ENCODE measurements around the gene ARFRP1.

DNA sequence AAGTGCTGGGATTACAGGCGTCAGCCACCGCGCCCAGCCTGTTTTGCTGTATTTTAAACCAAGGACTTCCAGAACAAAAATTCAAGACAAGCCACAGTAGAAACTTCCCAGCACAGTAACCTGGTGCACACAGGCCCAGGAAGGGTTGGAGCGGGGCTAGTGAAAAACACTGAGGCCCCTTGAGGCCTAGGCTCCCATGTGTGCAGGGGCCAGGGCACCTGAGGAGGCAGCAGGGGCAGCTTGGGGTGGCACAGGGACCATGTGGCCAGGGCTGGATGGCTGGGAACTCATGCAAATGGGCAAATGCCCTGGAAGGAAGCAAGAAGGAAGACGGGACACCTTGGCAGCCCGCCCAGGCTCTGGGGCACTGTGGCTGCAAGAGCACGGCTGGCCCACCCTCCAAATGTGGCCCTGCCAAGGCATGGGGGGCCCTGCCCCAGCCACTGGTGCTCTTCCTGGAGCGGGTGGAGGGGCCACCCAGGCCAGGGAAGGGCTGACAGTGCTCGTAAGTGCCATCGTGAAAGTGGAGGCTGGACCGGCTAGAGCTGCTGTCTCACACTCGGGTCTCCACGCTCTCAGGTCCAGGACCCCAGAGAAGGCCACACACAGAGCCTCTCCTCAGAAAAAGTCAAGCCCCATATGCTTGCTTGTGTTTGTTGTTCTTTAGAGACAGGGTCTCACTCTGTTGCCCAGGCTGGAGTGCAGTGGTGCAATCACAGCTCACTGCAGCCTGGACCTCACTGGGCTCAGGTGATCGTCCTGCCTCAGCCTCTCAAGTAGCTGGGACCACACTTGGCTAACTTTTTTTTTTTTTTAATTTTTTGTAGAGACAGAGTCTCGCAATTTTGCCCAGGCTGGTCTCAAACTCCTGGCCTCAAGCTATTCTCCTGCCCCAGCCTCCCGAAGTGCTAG lies 42.1 kb upstream of the ARFRP1 start:
- TF ChIP-seq, protein P1, sequence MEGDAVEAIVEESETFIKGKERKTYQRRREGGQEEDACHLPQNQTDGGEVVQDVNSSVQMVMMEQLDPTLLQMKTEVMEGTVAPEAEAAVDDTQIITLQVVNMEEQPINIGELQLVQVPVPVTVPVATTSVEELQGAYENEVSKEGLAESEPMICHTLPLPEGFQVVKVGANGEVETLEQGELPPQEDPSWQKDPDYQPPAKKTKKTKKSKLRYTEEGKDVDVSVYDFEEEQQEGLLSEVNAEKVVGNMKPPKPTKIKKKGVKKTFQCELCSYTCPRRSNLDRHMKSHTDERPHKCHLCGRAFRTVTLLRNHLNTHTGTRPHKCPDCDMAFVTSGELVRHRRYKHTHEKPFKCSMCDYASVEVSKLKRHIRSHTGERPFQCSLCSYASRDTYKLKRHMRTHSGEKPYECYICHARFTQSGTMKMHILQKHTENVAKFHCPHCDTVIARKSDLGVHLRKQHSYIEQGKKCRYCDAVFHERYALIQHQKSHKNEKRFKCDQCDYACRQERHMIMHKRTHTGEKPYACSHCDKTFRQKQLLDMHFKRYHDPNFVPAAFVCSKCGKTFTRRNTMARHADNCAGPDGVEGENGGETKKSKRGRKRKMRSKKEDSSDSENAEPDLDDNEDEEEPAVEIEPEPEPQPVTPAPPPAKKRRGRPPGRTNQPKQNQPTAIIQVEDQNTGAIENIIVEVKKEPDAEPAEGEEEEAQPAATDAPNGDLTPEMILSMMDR (IDR thresholded peaks at IDR 0.05; ENCODE audit: low read length): no peak
- TF ChIP-seq EZH2 (IDR thresholded peaks at IDR 0.05; ENCODE audit: borderline replicate concordance, low read length): no peak
